ENCODE results near the gene MAGIX. TPM values are rescaled to one million over a fixed set of nuclear protein-coding genes. Genes with fewer than 3 reads are reported as not detected.
A peak's percentile ranks its signal among the peaks of the same experiment; 100 is the strongest.

Gene MAGIX
- total RNA-seq, 1 experiment from 2014 or later = 1.9 TPM

GRCh38 chrX:49133759-49134158, 28.8 kb upstream of the MAGIX start:
- Mint-ChIP-seq H3K27me3 (ENCODE audit: low read depth) (0 out of 2 replicates have a peak, but pooled peaks cover 2% of the 10 kb centered on the region), H3K27ac (peak overlapping the region in 1 of 3 experiments; percentile 90; a peak in 1 of 7 replicates), H3K9me3 (peaks cover 51 to 60% of the 10 kb centered on the region in 2 experiments), H3K36me3 (ENCODE audit: insufficient read depth in 1 of 3, low read depth in 3 of 3) (peaks cover under 1 to 4% (median 3%) of the 10 kb centered on the region in 3 experiments; a peak in 5 of 7 replicates), H3K4me1 (no peaks in the 10 kb centered on the region), H3K4me3 (no peak overlapping the region)
- no peak overlapping the region for H3T11ph ChIP-seq (ENCODE audit: low read length)
- no peaks in the 10 kb centered on the region for H3K27me3 ChIP-seq (ENCODE audit: insufficient read depth, low read length)
- DNase-seq = no peak
- H2BK5ac ChIP-seq (ENCODE audit: insufficient read length, low read length) = no peak overlapping the region
- H3K4me2 ChIP-seq (ENCODE audit: insufficient read depth, insufficient read length, low read length) = no peak overlapping the region
- H2AK5ac ChIP-seq (ENCODE audit: insufficient read length, low read length) = no peak overlapping the region
- no peak overlapping the region for H3K23ac ChIP-seq (ENCODE audit: insufficient read length, low read depth, low read length)
- no peak overlapping the region for H2BK12ac ChIP-seq (ENCODE audit: insufficient read length, low read depth, low read length)
- no peak overlapping the region for H3K56ac ChIP-seq (ENCODE audit: insufficient read length, low read depth, low read length)
- no peaks in the 10 kb centered on the region for H3K79me1 ChIP-seq (ENCODE audit: insufficient read depth, low read depth, low read length, poor library complexity, severe bottlenecking)
- H3K4me1 ChIP-seq (ENCODE audit: insufficient read depth, low read length) = no peaks in the 10 kb centered on the region
- no peak overlapping the region for H2BK15ac ChIP-seq (ENCODE audit: low read depth, low read length)
- no peaks in the 10 kb centered on the region for H4K20me1 ChIP-seq (ENCODE audit: control insufficient read depth, insufficient read depth, insufficient read length)
- H2BK120ac ChIP-seq (ENCODE audit: low read depth, low read length, poor library complexity, severe bottlenecking) = no peak overlapping the region
- H4K91ac ChIP-seq (ENCODE audit: insufficient read length, low read depth, low read length) = no peak overlapping the region
- H3K79me2 ChIP-seq (ENCODE audit: insufficient read depth, low read length) = no peaks in the 10 kb centered on the region
- no peak overlapping the region for H3K9ac ChIP-seq (ENCODE audit: extremely low read depth, insufficient read length, low read length)
- H3K18ac ChIP-seq (ENCODE audit: insufficient read length, low read depth, low read length) = no peak overlapping the region
- no peak overlapping the region for H4K5ac ChIP-seq (ENCODE audit: insufficient read length, low read depth, low read length)
- no peak overlapping the region for H3K4ac ChIP-seq (ENCODE audit: low read depth, low read length)
- peaks cover 2% of the 10 kb centered on the region for H3K9me3 ChIP-seq (ENCODE audit: control insufficient read depth, low read depth, low read length)
- no peak overlapping the region for H3K27ac ChIP-seq (ENCODE audit: insufficient read length, low read depth, low read length)
- WGBS (ENCODE audit: extremely low coverage, insufficient read length, low lambda C conversion rate) = no CpG with 5 or more reads among the region's 1 CpG
- TF ChIP-seq CTCF (conservative IDR thresholded peaks at IDR 0.05) = no peak
- no peak overlapping the region for H3K14ac ChIP-seq (ENCODE audit: insufficient read depth, low read length)
- no peaks in the 10 kb centered on the region for H3K23me2 ChIP-seq (ENCODE audit: insufficient read length, low read depth, low read length, poor library complexity, severe bottlenecking)
- H4K8ac ChIP-seq (replicated peaks; ENCODE audit: insufficient read length, low read depth, low read length) = no peak overlapping the region
- no peak overlapping the region for H2BK20ac ChIP-seq (ENCODE audit: low read depth, low read length, poor library complexity, severe bottlenecking)
- H2AFZ ChIP-seq (ENCODE audit: low read length) = no peak overlapping the region

All from H9 (cell line).